Activated CD8-positive, alpha-beta memory T cell treated with anti-CD3 and anti-CD28 coated beads, Interleukin-2, amount 10 ng/mL, durations not matched to agents 7 days and 5 days (primary cell): ENCODE measurements around the gene HPS5. TPM values are rescaled to one million over a fixed set of nuclear protein-coding genes. Genes with fewer than 3 reads are reported as not detected.
A peak's percentile ranks its signal among the peaks of the same experiment; 100 is the strongest.
"Not testable (repeated sequence)": the region's sequence is repeated elsewhere in the genome, so short reads cannot be mapped to it uniquely, and the experiment has no call there.

Experiments
- ATAC-seq: fragments of 150-1000 bp; cut with Tn5 transposase; one replicate; pipeline ENCODE4 v1.10.0; 2021; ENCODE audit warnings: moderate library complexity
- CTCF ChIA-PET: fragments of 350-600 bp; sonication (Branson Sonifier 250); formaldehyde crosslinking; loops from one replicate; lab custom pipeline; 2021; ENCODE audit warnings: antibody characterized with exemption; lab: Charles Lee
- DNase-seq: peaks from one replicate; pipeline ENCODE4 v3.0.0-alpha.2; 2020
- H3K27ac Mint-ChIP-seq: one replicate; pipeline ENCODE4 v1.8.0; 2021; ENCODE audit warnings: mild to moderate bottlenecking, mixed read lengths
- H3K27me3 Mint-ChIP-seq: one replicate; pipeline ENCODE4 v1.8.0; 2021; ENCODE audit warnings: mixed read lengths
- H3K36me3 Mint-ChIP-seq: one replicate; pipeline ENCODE4 v1.8.0; 2021; ENCODE audit warnings: mild to moderate bottlenecking, mixed read lengths
- H3K4me1 Mint-ChIP-seq: one replicate; pipeline ENCODE4 v1.8.0; 2021; ENCODE audit warnings: mixed read lengths
- H3K4me3 Mint-ChIP-seq: one replicate; pipeline ENCODE4 v1.8.0; 2021; ENCODE audit warnings: mild to moderate bottlenecking, moderate library complexity, mixed read lengths
- H3K9me3 Mint-ChIP-seq: one replicate; pipeline ENCODE4 v1.8.0; 2022; ENCODE audit warnings: low read depth, mixed read lengths
- total RNA-seq, 2 experiments: library from RNA; stranded (reverse); gene quantifications; one replicate each; pipeline ENCODE4 v1.2.3, GENCODE V29; 2021

Gene HPS5
- total RNA-seq, 2 experiments from 2014 or later: 19.3 to 19.8 TPM

GRCh38 chr11:18332302-18332701 lies 10.4 kb upstream of the HPS5 start:
- Mint-ChIP-seq H3K4me1 (peaks cover 57% of the 10 kb centered on the region), H3K36me3 (peaks cover 42% of the 10 kb centered on the region), H3K4me3 (no peak overlapping the region), H3K9me3 (no peaks in the 10 kb centered on the region), H3K27me3 (no peaks in the 10 kb centered on the region), H3K27ac (peak overlapping the region; percentile 65)
- DNase-seq (no peak), ATAC-seq (no peak)
- CTCF ChIA-PET: interaction anchor here (1.5 kb wide), 1 partner anchor 88 kb away, joined by 5 read pairs; no protein-coding TSS in a partner anchor

- Mint-ChIP-seq H3K4me1 (peaks cover 61% of the 10 kb centered on the region), H3K36me3 (peaks cover 41% of the 10 kb centered on the region), H3K9me3 (no peaks in the 10 kb centered on the region), H3K4me3 (peak overlapping the region; percentile 38), H3K27ac (peak overlapping the region; percentile 70), H3K27me3 (no peaks in the 10 kb centered on the region)
- CTCF ChIA-PET: interaction anchor here (2.2 kb wide), 1 partner anchor 10 kb away, joined by 9 read pairs; the partner anchor contains the start of genes GTF2H1 and HPS5
- ATAC-seq: peak; percentile 41
- DNase-seq: no peak
These were observed 9.0 kb upstream of the HPS5 start for GRCh38 chr11:18330921-18331320.

- H3K36me3 Mint-ChIP-seq: peaks cover 43% of the 10 kb centered on the region
- no peaks in the 10 kb centered on the region for H3K27me3 Mint-ChIP-seq
- H3K9me3 Mint-ChIP-seq: no peaks in the 10 kb centered on the region
- DNase-seq (no peak), ATAC-seq (peak; percentile 55)
- H3K4me3 Mint-ChIP-seq: no peak overlapping the region
- H3K27ac Mint-ChIP-seq: peak overlapping the region; percentile 59
- peaks cover 61% of the 10 kb centered on the region for H3K4me1 Mint-ChIP-seq
- CTCF ChIA-PET: no interaction called here
These were observed 7.4 kb upstream of the HPS5 start for GRCh38 chr11:18329196-18329870.

GRCh38 chr11:18324381-18324780 lies 2.4 kb upstream of the HPS5 start:
- H3K4me1 Mint-ChIP-seq: peaks cover 58% of the 10 kb centered on the region
- H3K4me3 Mint-ChIP-seq: peak overlapping the region; percentile 97
- H3K9me3 Mint-ChIP-seq: no peaks in the 10 kb centered on the region
- ATAC-seq (no peak), DNase-seq (no peak)
- H3K36me3 Mint-ChIP-seq: peaks cover 25% of the 10 kb centered on the region
- CTCF ChIA-PET: no interaction called here
- H3K27ac Mint-ChIP-seq: peak overlapping the region; percentile 63
- no peaks in the 10 kb centered on the region for H3K27me3 Mint-ChIP-seq

GRCh38 chr11:18323881-18324280 lies 1.9 kb upstream of the HPS5 start:
- Mint-ChIP-seq H3K4me3 (peak overlapping the region; percentile 97), H3K36me3 (peaks cover 22% of the 10 kb centered on the region), H3K4me1 (peaks cover 58% of the 10 kb centered on the region), H3K27ac (peak overlapping the region; percentile 100)
- DNase-seq, H3K27me3 Mint-ChIP-seq, H3K9me3 Mint-ChIP-seq, CTCF ChIA-PET, ATAC-seq: not testable (repeated sequence)

GRCh38 chr11:18322818-18323570 lies 1.1 kb upstream of the HPS5 start:
- no peak for ATAC-seq
- peaks cover 60% of the 10 kb centered on the region for H3K4me1 Mint-ChIP-seq
- CTCF ChIA-PET: interaction anchor here (1.2 to 4.1 kb wide), 6 partner anchors 8 to 79 kb away, joined by 4 to 25 read pairs (median 11); partner anchors contain the start of gene LDHA

GRCh38 chr11:18321578-18321968 lies 367 bp downstream of the HPS5 start:
- CTCF ChIA-PET: interaction anchor here (0.7 to 4.1 kb wide), 13 partner anchors 8 to 312 kb away, joined by 3 to 25 read pairs (median 4); partner anchors contain the start of genes LDHA, SAAL1, SPTY2D1 and TSG101
- no peaks in the 10 kb centered on the region for H3K27me3 Mint-ChIP-seq
- H3K4me3 Mint-ChIP-seq: peak overlapping the region; percentile 97
- ATAC-seq: peak; percentile 8
- peaks cover 66% of the 10 kb centered on the region for H3K4me1 Mint-ChIP-seq
- H3K36me3 Mint-ChIP-seq: peaks cover 28% of the 10 kb centered on the region
- peak overlapping the region; percentile 100 for H3K27ac Mint-ChIP-seq
- no peaks in the 10 kb centered on the region for H3K9me3 Mint-ChIP-seq
- DNase-seq: no peak

More at GRCh38 chr11:18322818-18323570, 1.1 kb upstream of the HPS5 start:
- H3K27me3 Mint-ChIP-seq: no peaks in the 10 kb centered on the region
- no peaks in the 10 kb centered on the region for H3K9me3 Mint-ChIP-seq
- H3K36me3 Mint-ChIP-seq: peaks cover 26% of the 10 kb centered on the region
- no peak for DNase-seq
- H3K4me3 Mint-ChIP-seq: peak overlapping the region; percentile 97
- peak overlapping the region; percentile 100 for H3K27ac Mint-ChIP-seq

GRCh38 chr11:18320617-18321016 lies 1.3 kb downstream of the HPS5 start:
- Mint-ChIP-seq H3K9me3 (no peaks in the 10 kb centered on the region), H3K27ac (peak overlapping the region; percentile 75), H3K4me3 (peak overlapping the region; percentile 61), H3K36me3 (peaks cover 23% of the 10 kb centered on the region), H3K4me1 (peaks cover 64% of the 10 kb centered on the region), H3K27me3 (no peaks in the 10 kb centered on the region)
- DNase-seq (no peak), ATAC-seq (no peak)
- CTCF ChIA-PET: interaction anchor here (0.7 to 4.1 kb wide), 10 partner anchors 9 to 411 kb away, joined by 3 to 25 read pairs (median 6); partner anchors contain the start of genes LDHA and SAAL1

- ATAC-seq: no peak
- Mint-ChIP-seq H3K27me3 (no peaks in the 10 kb centered on the region), H3K27ac (peak overlapping the region; percentile 75), H3K4me3 (peak overlapping the region; percentile 61), H3K4me1 (peaks cover 58% of the 10 kb centered on the region), H3K36me3 (peaks cover 16% of the 10 kb centered on the region), H3K9me3 (no peaks in the 10 kb centered on the region)
- CTCF ChIA-PET: interaction anchor here (0.8 to 4.1 kb wide), 6 partner anchors 11 to 411 kb away, joined by 3 to 25 read pairs (median 9); partner anchors contain the start of genes LDHA and SAAL1
- no peak for DNase-seq
These were observed 2.0 kb downstream of the HPS5 start for GRCh38 chr11:18319914-18320313.

- DNase-seq (no peak), ATAC-seq (no peak)
- Mint-ChIP-seq H3K27me3 (no peaks in the 10 kb centered on the region), H3K4me3 (no peak overlapping the region), H3K36me3 (peaks cover 10% of the 10 kb centered on the region), H3K27ac (no peak overlapping the region), H3K9me3 (no peaks in the 10 kb centered on the region), H3K4me1 (peaks cover 44% of the 10 kb centered on the region)
- CTCF ChIA-PET: no interaction called here
These were observed 4.4 kb downstream of the HPS5 start for GRCh38 chr11:18317551-18317950.

GRCh38 chr11:18315893-18316292 lies 6.0 kb downstream of the HPS5 start:
- H3K4me1 Mint-ChIP-seq: peaks cover 39% of the 10 kb centered on the region
- H3K9me3 Mint-ChIP-seq: no peaks in the 10 kb centered on the region
- H3K27me3 Mint-ChIP-seq: no peaks in the 10 kb centered on the region
- CTCF ChIA-PET: interaction anchor here (1.8 kb wide), 1 partner anchor 72 kb away, joined by 8 read pairs; no protein-coding TSS in a partner anchor
- ATAC-seq (no peak), DNase-seq (no peak)
- H3K4me3 Mint-ChIP-seq: no peak overlapping the region
- H3K36me3 Mint-ChIP-seq: peaks cover 16% of the 10 kb centered on the region
- no peak overlapping the region for H3K27ac Mint-ChIP-seq

- Mint-ChIP-seq H3K36me3 (peaks cover 20% of the 10 kb centered on the region), H3K27ac (no peak overlapping the region), H3K9me3 (no peaks in the 10 kb centered on the region), H3K27me3 (no peaks in the 10 kb centered on the region), H3K4me1 (peaks cover 31% of the 10 kb centered on the region), H3K4me3 (no peak overlapping the region)
- DNase-seq: no peak
- CTCF ChIA-PET: interaction anchor here (1.3 to 1.8 kb wide), 2 partner anchors 71 to 72 kb away, joined by 3 to 8 read pairs; no protein-coding TSS in a partner anchor
- ATAC-seq: no peak
These were observed 7.0 kb downstream of the HPS5 start for GRCh38 chr11:18314784-18315523.
